Esophagus squamous epithelium (tissue), 4 donors: ENCODE data around the gene JARID2.

Experiments
- POLR2A ChIP-seq, 4 donors: fragments of 450-650 bp; IDR thresholded peaks; one replicate each; pipeline ENCODE4 v1.6.1; 2017; ENCODE audit warnings: antibody characterized with exemption in 4 of 4, mild to moderate bottlenecking in 4 of 4, moderate library complexity in 3 of 4
- TF ChIP-seq, protein P1 (sequence below), 6 experiments: fragments of 450-650 bp in 4 of 6; fragments of 200-600 bp in 2 of 6; sonication (generic) in 2 of 6; IDR thresholded peaks; one replicate each; pipeline ENCODE4 v1.5.1; 2016 to 2019; ENCODE audit warnings: antibody characterized with exemption in 6 of 6, mild to moderate bottlenecking in 4 of 6, moderate library complexity in 4 of 6

DNA sequence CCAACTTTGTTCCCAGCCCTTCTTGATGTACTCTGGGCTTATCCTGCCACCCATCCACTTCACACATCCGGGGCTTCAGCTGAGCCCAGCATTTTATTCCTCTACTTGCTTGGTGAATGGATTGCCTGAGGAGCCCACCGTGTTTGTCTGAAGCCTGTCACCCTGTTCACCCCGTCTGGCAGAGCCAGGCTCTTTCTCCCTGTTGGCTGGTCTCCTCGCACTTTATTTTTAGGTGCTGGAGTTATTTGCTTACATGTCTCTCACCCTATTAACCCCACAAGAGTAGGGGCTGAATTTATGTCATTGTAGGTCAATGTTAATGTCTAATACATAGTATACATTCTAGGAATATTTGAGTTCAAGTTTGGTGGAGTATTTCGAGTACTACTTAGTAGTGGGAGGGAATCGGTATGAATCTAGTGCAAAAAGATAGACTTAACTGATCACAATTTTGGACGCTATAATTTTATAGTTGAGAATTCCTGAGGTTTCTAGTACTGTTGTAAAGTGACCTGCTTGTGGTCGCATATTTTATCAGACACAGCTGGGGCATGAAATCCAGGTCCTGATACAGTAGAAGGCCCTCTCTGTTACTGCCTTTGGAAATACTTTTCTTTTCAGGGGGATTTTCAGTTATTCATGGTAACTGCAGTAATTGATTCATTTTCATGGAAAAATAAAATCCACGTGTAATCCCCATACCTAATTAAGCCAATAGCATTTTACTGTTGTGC, 10.8 kb downstream of the JARID2 start:
- no peak for TF ChIP-seq POLR2A (IDR thresholded peaks at IDR 0.05)
- TF ChIP-seq, protein P1, sequence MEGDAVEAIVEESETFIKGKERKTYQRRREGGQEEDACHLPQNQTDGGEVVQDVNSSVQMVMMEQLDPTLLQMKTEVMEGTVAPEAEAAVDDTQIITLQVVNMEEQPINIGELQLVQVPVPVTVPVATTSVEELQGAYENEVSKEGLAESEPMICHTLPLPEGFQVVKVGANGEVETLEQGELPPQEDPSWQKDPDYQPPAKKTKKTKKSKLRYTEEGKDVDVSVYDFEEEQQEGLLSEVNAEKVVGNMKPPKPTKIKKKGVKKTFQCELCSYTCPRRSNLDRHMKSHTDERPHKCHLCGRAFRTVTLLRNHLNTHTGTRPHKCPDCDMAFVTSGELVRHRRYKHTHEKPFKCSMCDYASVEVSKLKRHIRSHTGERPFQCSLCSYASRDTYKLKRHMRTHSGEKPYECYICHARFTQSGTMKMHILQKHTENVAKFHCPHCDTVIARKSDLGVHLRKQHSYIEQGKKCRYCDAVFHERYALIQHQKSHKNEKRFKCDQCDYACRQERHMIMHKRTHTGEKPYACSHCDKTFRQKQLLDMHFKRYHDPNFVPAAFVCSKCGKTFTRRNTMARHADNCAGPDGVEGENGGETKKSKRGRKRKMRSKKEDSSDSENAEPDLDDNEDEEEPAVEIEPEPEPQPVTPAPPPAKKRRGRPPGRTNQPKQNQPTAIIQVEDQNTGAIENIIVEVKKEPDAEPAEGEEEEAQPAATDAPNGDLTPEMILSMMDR (IDR thresholded peaks at IDR 0.05) = no peak
